ENCODE measurements around the gene PGAM2.
A peak's percentile ranks its signal among the peaks of the same experiment; 100 is the strongest.

PGAM2 gene

GRCh38 chr7:44103923-44104859 lies 38.8 kb upstream of the PGAM2 start, which contains the start of gene AEBP1:
TSS of gene AEBP1 (plus strand) at chr7:44104345. CDS start at chr7:44104666, 321 bp downstream.
- no peak for TF ChIP-seq EZH2phosphoT487 (IDR thresholded peaks at IDR 0.05; ENCODE audit: borderline replicate concordance)
- TF ChIP-seq CTCF (conservative IDR thresholded peaks at IDR 0.05; ENCODE audit: low read length): peak; percentile 31
- peak within 1 kb of the TSS; percentile 94 for H3K4me3 ChIP-seq (ENCODE audit: low read length, poor library complexity, severe bottlenecking)
- H3K4me1 ChIP-seq (ENCODE audit: insufficient read depth, low read length, poor library complexity, severe bottlenecking): peaks cover 51% of the 10 kb centered on the region
- H3K36me3 ChIP-seq (ENCODE audit: insufficient read depth, low read length): no peaks in the 10 kb centered on the region
- no peaks in the 10 kb centered on the region for H3K9me2 ChIP-seq (replicated peaks; ENCODE audit: low read depth, low read length)
- H3K79me2 ChIP-seq (ENCODE audit: insufficient read depth, low read length): peaks cover 50% of the 10 kb centered on the region
- no peaks in the 10 kb centered on the region for H3F3A ChIP-seq (ENCODE audit: low read depth)
- H3K9ac ChIP-seq (ENCODE audit: low read depth, low read length, poor library complexity, severe bottlenecking): peak within 1 kb of the TSS; percentile 97
- peaks cover 33% of the 10 kb centered on the region for H4K20me1 ChIP-seq (ENCODE audit: insufficient read depth, low read length, poor library complexity, severe bottlenecking)
- no peaks in the 10 kb centered on the region for H3K27me3 ChIP-seq (ENCODE audit: insufficient read depth, low read length, poor library complexity, severe bottlenecking)
- peak within 1 kb of the TSS; percentile 91 for H3K4me2 ChIP-seq (ENCODE audit: low read depth, low read length, poor library complexity, severe bottlenecking)
- H2AFZ ChIP-seq (ENCODE audit: low read length): peak within 1 kb of the TSS; percentile 80
- H3K9me3 ChIP-seq (ENCODE audit: insufficient read depth, low read depth, low read length): no peaks in the 10 kb centered on the region

- Histone ChIP-seq H4K20me1 (ENCODE audit: insufficient read depth, low read length, poor library complexity, severe bottlenecking) (peaks cover 29% of the 10 kb centered on the region), H3K4me3 (ENCODE audit: low read length, poor library complexity, severe bottlenecking) (peak overlapping the region; percentile 47), H3K9me2 (replicated peaks; ENCODE audit: low read depth, low read length) (no peaks in the 10 kb centered on the region), H3K4me1 (ENCODE audit: insufficient read depth, low read length, poor library complexity, severe bottlenecking) (peaks cover 54% of the 10 kb centered on the region), H3K4me2 (ENCODE audit: low read depth, low read length, poor library complexity, severe bottlenecking) (peak overlapping the region; percentile 2), H3K27me3 (ENCODE audit: insufficient read depth, low read length, poor library complexity, severe bottlenecking) (no peaks in the 10 kb centered on the region), H3K36me3 (ENCODE audit: insufficient read depth, low read length) (no peaks in the 10 kb centered on the region), H3K79me2 (ENCODE audit: insufficient read depth, low read length) (peaks cover 44% of the 10 kb centered on the region), H3K9me3 (ENCODE audit: insufficient read depth, low read depth, low read length) (no peaks in the 10 kb centered on the region), H2AFZ (ENCODE audit: low read length) (no peak overlapping the region), H3K9ac (ENCODE audit: low read depth, low read length, poor library complexity, severe bottlenecking) (peak overlapping the region; percentile 47), H3F3A (ENCODE audit: low read depth) (no peaks in the 10 kb centered on the region)
- TF ChIP-seq EZH2phosphoT487 (IDR thresholded peaks at IDR 0.05; ENCODE audit: borderline replicate concordance): no peak
- no peak for TF ChIP-seq CTCF (conservative IDR thresholded peaks at IDR 0.05; ENCODE audit: low read length)
These were observed 38.2 kb upstream of the PGAM2 start for GRCh38 chr7:44103566-44103922.

- peak overlapping the region; percentile 2 for H3K4me2 ChIP-seq (ENCODE audit: low read depth, low read length, poor library complexity, severe bottlenecking)
- H3K4me1 ChIP-seq (ENCODE audit: insufficient read depth, low read length, poor library complexity, severe bottlenecking): peaks cover 60% of the 10 kb centered on the region
- H3K36me3 ChIP-seq (ENCODE audit: insufficient read depth, low read length): no peaks in the 10 kb centered on the region
- H3K9me3 ChIP-seq (ENCODE audit: insufficient read depth, low read depth, low read length): no peaks in the 10 kb centered on the region
- H2AFZ ChIP-seq (ENCODE audit: low read length): no peak overlapping the region
- H4K20me1 ChIP-seq (ENCODE audit: insufficient read depth, low read length, poor library complexity, severe bottlenecking): peaks cover 28% of the 10 kb centered on the region
- no peak for TF ChIP-seq EZH2phosphoT487 (IDR thresholded peaks at IDR 0.05; ENCODE audit: borderline replicate concordance)
- no peak for TF ChIP-seq CTCF (conservative IDR thresholded peaks at IDR 0.05; ENCODE audit: low read length)
- H3K4me3 ChIP-seq (ENCODE audit: low read length, poor library complexity, severe bottlenecking): no peak overlapping the region
- peaks cover 3% of the 10 kb centered on the region; the same call in 1 of the 2 replicates for H3F3A ChIP-seq (ENCODE audit: low read depth)
- H3K9ac ChIP-seq (ENCODE audit: low read depth, low read length, poor library complexity, severe bottlenecking): peak overlapping the region; percentile 47
- no peaks in the 10 kb centered on the region for H3K9me2 ChIP-seq (replicated peaks; ENCODE audit: low read depth, low read length)
- H3K27me3 ChIP-seq (ENCODE audit: insufficient read depth, low read length, poor library complexity, severe bottlenecking): no peaks in the 10 kb centered on the region
- H3K79me2 ChIP-seq (ENCODE audit: insufficient read depth, low read length): peaks cover 39% of the 10 kb centered on the region
These were observed 37.6 kb upstream of the PGAM2 start for GRCh38 chr7:44102846-44103565.
